KMS-11 (cell line): ENCODE measurements around the gene STIMATE.

Source experiments
- H2AFZ ChIP-seq: fragments of 200-600 bp; sonication (generic); 2 replicates; pipeline ENCODE4 v1.6.1; 2016; ENCODE audit warnings: antibody characterized with exemption, mixed run types, low read depth
- H3K27ac ChIP-seq: fragments of 200-600 bp; sonication (generic); 2 replicates; pipeline ENCODE4 v1.6.1; 2016; ENCODE audit warnings: mild to moderate bottlenecking, mixed run types
- H3K27me3 ChIP-seq: fragments of 200-600 bp; sonication (generic); 2 replicates; pipeline ENCODE4 v1.6.1; 2017; ENCODE audit warnings: mild to moderate bottlenecking, low read depth, mixed run types, moderate library complexity; ENCODE audit not compliant: insufficient read depth
- H3K36me3 ChIP-seq: fragments of 200-600 bp; sonication (generic); 2 replicates; pipeline ENCODE4 v1.6.1; 2017; ENCODE audit warnings: mild to moderate bottlenecking, mixed run types; ENCODE audit not compliant: insufficient read depth
- H3K4me1 ChIP-seq: fragments of 200-600 bp; sonication (generic); 2 replicates; pipeline ENCODE4 v1.6.1; 2016; ENCODE audit warnings: mild to moderate bottlenecking, low read depth, mixed run types; ENCODE audit not compliant: poor library complexity, severe bottlenecking
- H3K4me2 ChIP-seq: fragments of 200-600 bp; sonication (generic); 2 replicates; pipeline ENCODE4 v1.7.0; 2016; ENCODE audit warnings: mild to moderate bottlenecking, mixed run types
- H3K4me3 ChIP-seq: fragments of 200-600 bp; sonication (generic); IDR thresholded peaks from 2 replicates; pipeline ENCODE4 v1.6.1; 2017; ENCODE audit warnings: low read depth, low read length, mixed read lengths; ENCODE audit not compliant: insufficient read depth
- H3K79me2 ChIP-seq: fragments of 200-600 bp; sonication (generic); 2 replicates; pipeline ENCODE4 v1.6.1; 2016; ENCODE audit warnings: low read depth, mixed run types; ENCODE audit not compliant: insufficient read depth
- H3K9ac ChIP-seq: fragments of 200-600 bp; sonication (generic); 2 replicates; pipeline ENCODE4 v1.6.1; 2016; ENCODE audit warnings: mild to moderate bottlenecking, mixed run types
- H4K20me1 ChIP-seq: fragments of 200-600 bp; sonication (generic); 2 replicates; pipeline ENCODE4 v1.6.1; 2016; ENCODE audit warnings: mild to moderate bottlenecking, mixed run types; ENCODE audit not compliant: insufficient read depth
- TF ChIP-seq, protein P1 (sequence below): fragments of 200-600 bp; sonication (generic); conservative IDR thresholded peaks from 2 replicates; pipeline ENCODE4 v1.6.1; 2017; ENCODE audit warnings: low read depth, mild to moderate bottlenecking, antibody characterized with exemption, low read length, moderate library complexity, mixed read lengths

The STIMATE gene

DNA sequence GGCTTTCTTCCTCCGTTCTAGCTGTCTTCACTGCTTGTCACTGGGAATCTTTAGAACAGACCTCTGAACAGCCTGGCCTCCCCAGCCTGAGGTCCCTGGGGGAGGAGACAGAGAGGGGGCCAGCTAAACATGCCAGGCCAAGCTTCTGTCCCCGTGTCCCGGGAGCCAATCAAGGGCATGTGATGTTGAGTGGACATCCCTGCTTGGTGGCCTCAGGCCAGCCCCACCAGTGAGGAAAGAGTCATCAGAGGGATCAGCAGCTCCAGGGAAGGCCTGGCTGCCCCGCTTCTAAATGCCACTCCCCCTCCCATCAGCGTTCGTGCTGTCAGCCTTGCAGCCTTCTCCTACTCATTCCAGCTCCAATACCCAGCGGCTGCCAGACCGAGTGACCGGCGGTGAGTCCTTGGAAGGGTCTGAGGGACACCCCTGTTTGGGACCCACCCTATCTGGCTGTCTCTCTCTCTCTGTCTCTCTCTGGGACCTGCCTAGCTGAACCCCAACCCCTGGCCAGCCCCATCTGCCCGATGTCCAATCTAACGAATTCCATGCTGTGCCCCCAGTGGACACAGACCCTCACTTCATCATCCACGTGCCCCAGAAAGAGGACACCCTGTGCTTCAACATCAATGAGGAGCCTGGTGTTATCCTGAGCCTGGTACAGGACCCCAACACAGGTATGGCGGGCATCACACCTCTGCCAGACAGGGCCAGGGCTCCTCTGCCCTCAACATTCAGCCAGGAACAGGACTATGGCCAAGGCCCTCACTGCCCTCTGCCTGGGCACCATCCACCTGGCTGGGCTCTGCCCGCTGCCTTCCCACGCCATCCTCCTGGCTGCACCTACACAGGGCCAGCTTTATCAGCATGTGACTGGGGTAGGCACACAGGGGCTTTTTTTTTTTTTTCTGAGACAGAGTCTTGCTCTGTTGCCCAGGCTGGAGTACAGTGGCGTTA lies 109.4 kb downstream of the STIMATE start:
- no peak overlapping the region for H3K27ac ChIP-seq
- TF ChIP-seq, protein P1, sequence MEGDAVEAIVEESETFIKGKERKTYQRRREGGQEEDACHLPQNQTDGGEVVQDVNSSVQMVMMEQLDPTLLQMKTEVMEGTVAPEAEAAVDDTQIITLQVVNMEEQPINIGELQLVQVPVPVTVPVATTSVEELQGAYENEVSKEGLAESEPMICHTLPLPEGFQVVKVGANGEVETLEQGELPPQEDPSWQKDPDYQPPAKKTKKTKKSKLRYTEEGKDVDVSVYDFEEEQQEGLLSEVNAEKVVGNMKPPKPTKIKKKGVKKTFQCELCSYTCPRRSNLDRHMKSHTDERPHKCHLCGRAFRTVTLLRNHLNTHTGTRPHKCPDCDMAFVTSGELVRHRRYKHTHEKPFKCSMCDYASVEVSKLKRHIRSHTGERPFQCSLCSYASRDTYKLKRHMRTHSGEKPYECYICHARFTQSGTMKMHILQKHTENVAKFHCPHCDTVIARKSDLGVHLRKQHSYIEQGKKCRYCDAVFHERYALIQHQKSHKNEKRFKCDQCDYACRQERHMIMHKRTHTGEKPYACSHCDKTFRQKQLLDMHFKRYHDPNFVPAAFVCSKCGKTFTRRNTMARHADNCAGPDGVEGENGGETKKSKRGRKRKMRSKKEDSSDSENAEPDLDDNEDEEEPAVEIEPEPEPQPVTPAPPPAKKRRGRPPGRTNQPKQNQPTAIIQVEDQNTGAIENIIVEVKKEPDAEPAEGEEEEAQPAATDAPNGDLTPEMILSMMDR: no peak
- H3K4me3 ChIP-seq: no peak overlapping the region
- no peaks in the 10 kb centered on the region for H4K20me1 ChIP-seq
- no peaks in the 10 kb centered on the region for H3K36me3 ChIP-seq
- no peaks in the 10 kb centered on the region for H3K79me2 ChIP-seq
- no peak overlapping the region for H2AFZ ChIP-seq
- no peak overlapping the region for H3K4me2 ChIP-seq
- no peak overlapping the region for H3K9ac ChIP-seq
- no peaks in the 10 kb centered on the region for H3K27me3 ChIP-seq
- H3K4me1 ChIP-seq: no peaks in the 10 kb centered on the region

DNA sequence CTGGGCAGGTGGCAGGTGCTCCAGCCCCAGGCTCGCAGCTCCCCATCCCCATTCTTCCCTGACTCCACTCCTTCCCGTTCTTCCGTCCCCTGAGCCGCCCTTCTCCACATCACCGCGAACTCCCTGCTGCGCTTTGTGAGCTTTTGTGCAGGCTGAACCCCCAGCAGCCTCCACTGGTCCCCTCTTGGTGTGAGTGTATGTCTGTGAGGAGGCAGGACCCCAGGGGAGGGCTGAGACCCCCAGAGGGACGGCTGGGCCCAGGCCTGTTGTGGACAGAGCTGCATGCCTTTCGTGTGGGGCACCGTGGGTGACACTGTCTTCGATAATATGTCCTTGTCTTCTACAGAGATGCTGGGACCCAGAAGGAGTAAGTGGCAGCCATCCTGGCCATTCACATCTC lies 110.1 kb downstream of the STIMATE start:
- H3K4me3 ChIP-seq: no peak overlapping the region
- H4K20me1 ChIP-seq: no peaks in the 10 kb centered on the region
- H2AFZ ChIP-seq: no peak overlapping the region
- no peaks in the 10 kb centered on the region for H3K27me3 ChIP-seq
- no peak overlapping the region for H3K4me2 ChIP-seq
- no peaks in the 10 kb centered on the region for H3K79me2 ChIP-seq
- no peaks in the 10 kb centered on the region for H3K36me3 ChIP-seq
- TF ChIP-seq, protein P1: no peak
- no peak overlapping the region for H3K9ac ChIP-seq
- H3K4me1 ChIP-seq: no peaks in the 10 kb centered on the region
- H3K27ac ChIP-seq: no peak overlapping the region
